HEK293 (cell line): ENCODE results near the gene TMEM203.

Experiments used
- KLF7 ChIP-seq: fragments of 450-650 bp; formaldehyde crosslinking; IDR thresholded peaks from 2 replicates; pipeline ENCODE4 v1.5.1; 2016; ENCODE audit warnings: missing biosample characterization, missing genetic modification characterization, borderline replicate concordance
- ZNF114 ChIP-seq: fragments of 450-650 bp; formaldehyde crosslinking; IDR thresholded peaks from 2 replicates; pipeline ENCODE4 v1.5.0; 2017; ENCODE audit warnings: missing biosample characterization, missing genetic modification characterization
- ZNF521 ChIP-seq: fragments of 450-650 bp; formaldehyde crosslinking; IDR thresholded peaks from 2 replicates; pipeline ENCODE4 v1.5.1; 2017; ENCODE audit warnings: missing biosample characterization, mild to moderate bottlenecking, missing genetic modification characterization
- ZNF529 ChIP-seq: fragments of 450-650 bp; formaldehyde crosslinking; IDR thresholded peaks from 2 replicates; pipeline ENCODE4 v1.5.1; 2017; ENCODE audit warnings: missing genetic modification characterization, missing biosample characterization; ENCODE audit not compliant: insufficient replicate concordance
- ZNF561 ChIP-seq: fragments of 450-650 bp; IDR thresholded peaks from 2 replicates; pipeline ENCODE4 v1.5.1; 2018; ENCODE audit warnings: missing biosample characterization, missing genetic modification characterization, borderline replicate concordance
- TF ChIP-seq, protein P1 (sequence below): fragments of 450-650 bp; formaldehyde crosslinking; optimal IDR thresholded peaks from 2 replicates; pipeline ENCODE3; 2016; ENCODE audit warnings: missing biosample characterization, mild to moderate bottlenecking, missing genetic modification characterization
- TF ChIP-seq, protein P2 (sequence below): fragments of 450-650 bp; formaldehyde crosslinking; IDR thresholded peaks from 2 replicates; pipeline ENCODE4 v1.5.1; 2016; ENCODE audit warnings: missing biosample characterization, missing genetic modification characterization

DNA sequence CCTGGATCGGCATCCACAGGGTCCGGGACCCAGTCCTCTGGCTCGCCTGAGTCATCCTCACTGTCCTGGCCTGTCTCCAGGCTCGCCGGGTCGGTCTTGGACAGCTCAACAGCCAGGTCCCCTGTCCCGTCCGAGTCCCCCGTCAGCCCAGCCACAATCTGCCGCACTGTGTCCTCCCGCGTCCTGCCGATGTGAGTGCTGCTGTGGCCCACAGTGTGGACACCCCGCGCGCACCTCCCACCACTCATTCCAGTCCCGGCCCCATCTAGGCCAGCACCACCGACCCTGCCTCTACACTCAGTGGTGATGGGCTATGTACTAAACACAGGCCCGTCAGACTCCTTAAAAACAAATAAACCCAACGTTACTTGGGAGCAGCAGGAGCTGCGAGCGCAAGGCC lies 23.8 kb downstream of the TMEM203 start:
- TF ChIP-seq, protein P1, sequence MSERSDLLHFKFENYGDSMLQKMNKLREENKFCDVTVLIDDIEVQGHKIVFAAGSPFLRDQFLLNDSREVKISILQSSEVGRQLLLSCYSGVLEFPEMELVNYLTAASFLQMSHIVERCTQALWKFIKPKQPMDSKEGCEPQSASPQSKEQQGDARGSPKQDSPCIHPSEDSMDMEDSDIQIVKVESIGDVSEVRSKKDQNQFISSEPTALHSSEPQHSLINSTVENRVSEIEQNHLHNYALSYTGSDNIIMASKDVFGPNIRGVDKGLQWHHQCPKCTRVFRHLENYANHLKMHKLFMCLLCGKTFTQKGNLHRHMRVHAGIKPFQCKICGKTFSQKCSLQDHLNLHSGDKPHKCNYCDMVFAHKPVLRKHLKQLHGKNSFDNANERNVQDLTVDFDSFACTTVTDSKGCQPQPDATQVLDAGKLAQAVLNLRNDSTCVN (tag by site-specific recombination): no peak
- TF ChIP-seq, protein P2, sequence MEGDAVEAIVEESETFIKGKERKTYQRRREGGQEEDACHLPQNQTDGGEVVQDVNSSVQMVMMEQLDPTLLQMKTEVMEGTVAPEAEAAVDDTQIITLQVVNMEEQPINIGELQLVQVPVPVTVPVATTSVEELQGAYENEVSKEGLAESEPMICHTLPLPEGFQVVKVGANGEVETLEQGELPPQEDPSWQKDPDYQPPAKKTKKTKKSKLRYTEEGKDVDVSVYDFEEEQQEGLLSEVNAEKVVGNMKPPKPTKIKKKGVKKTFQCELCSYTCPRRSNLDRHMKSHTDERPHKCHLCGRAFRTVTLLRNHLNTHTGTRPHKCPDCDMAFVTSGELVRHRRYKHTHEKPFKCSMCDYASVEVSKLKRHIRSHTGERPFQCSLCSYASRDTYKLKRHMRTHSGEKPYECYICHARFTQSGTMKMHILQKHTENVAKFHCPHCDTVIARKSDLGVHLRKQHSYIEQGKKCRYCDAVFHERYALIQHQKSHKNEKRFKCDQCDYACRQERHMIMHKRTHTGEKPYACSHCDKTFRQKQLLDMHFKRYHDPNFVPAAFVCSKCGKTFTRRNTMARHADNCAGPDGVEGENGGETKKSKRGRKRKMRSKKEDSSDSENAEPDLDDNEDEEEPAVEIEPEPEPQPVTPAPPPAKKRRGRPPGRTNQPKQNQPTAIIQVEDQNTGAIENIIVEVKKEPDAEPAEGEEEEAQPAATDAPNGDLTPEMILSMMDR (tag by site-specific recombination): no peak
- TF ChIP-seq ZNF529 (tag by site-specific recombination) (no peak), ZNF521 (tag by site-specific recombination) (no peak), KLF7 (no peak), ZNF561 (tag by site-specific recombination) (no peak), ZNF114 (no peak)
